H4 (cell line): ENCODE measurements around the gene TOR2A. TPM values are rescaled to one million over a fixed set of nuclear protein-coding genes. Genes with fewer than 3 reads are reported as not detected.

Experiments used
- DNase-seq: peaks from one replicate; pipeline ENCODE4 v3.0.0-alpha.2; 2015; ENCODE audit warnings: low spot score
- total RNA-seq: library from RNA; depleted of rRNA; stranded (reverse); fragments of >200 nt; shearing (Covaris generic); gene quantifications from 2 replicates; pipeline ENCODE4 v1.2.3, GENCODE V29; 2014

TOR2A gene
- total RNA-seq, 1 experiment from 2014 or later = 11.5 TPM

- no peak for DNase-seq
Observed at GRCh38 chr9:127744398-127745110, 9.5 kb upstream of the TOR2A start.

GRCh38 chr9:127742435-127743088 is 7.5 kb upstream of the TOR2A start:
- no peak for DNase-seq

GRCh38 chr9:127741831-127742434 is 6.8 kb upstream of the TOR2A start:
- no peak for DNase-seq

- no peak for DNase-seq
Observed at GRCh38 chr9:127739614-127740330, 4.7 kb upstream of the TOR2A start.

GRCh38 chr9:127738666-127739065 is 3.6 kb upstream of the TOR2A start:
- no peak for DNase-seq

GRCh38 chr9:127735530-127736185 is 564 bp upstream of the TOR2A start:
- no peak for DNase-seq

GRCh38 chr9:127734247-127734746 is 797 bp downstream of the TOR2A start:
- no peak for DNase-seq

GRCh38 chr9:127733614-127734013 is 1.5 kb downstream of the TOR2A start:
- no peak for DNase-seq

GRCh38 chr9:127732444-127732843 is 2.6 kb downstream of the TOR2A start:
- DNase-seq = no peak

GRCh38 chr9:127731938-127732337 is 3.2 kb downstream of the TOR2A start:
- no peak for DNase-seq

GRCh38 chr9:127730799-127731410 is 4.2 kb downstream of the TOR2A start:
- no peak for DNase-seq

- DNase-seq = no peak
Observed at GRCh38 chr9:127730262-127730661, 4.8 kb downstream of the TOR2A start.

- no peak for DNase-seq
Observed at GRCh38 chr9:127729522-127730256, 5.4 kb downstream of the TOR2A start.

GRCh38 chr9:127728808-127729207 is 6.3 kb downstream of the TOR2A start:
- DNase-seq = no peak

GRCh38 chr9:127726871-127727270 is 8.2 kb downstream of the TOR2A start:
- no peak for DNase-seq

- DNase-seq = no peak
Observed at GRCh38 chr9:127724012-127724411, 11.1 kb downstream of the TOR2A start.

GRCh38 chr9:127723444-127723843 is 11.7 kb downstream of the TOR2A start:
- peak; percentile 77 for DNase-seq

- no peak for DNase-seq
Observed at GRCh38 chr9:127723013-127723412, 12.1 kb downstream of the TOR2A start.

GRCh38 chr9:127722055-127722745 is 12.9 kb downstream of the TOR2A start:
- DNase-seq = no peak

- DNase-seq = peak; percentile 71
Observed at GRCh38 chr9:127721391-127721821, 13.7 kb downstream of the TOR2A start.
